Esophagus muscularis mucosa (tissue), 4 donors: ENCODE results near the gene TXNRD2. TPM values are rescaled to one million over a fixed set of nuclear protein-coding genes. Genes with fewer than 3 reads are reported as not detected.

Experiments
- DNase-seq: peaks from one replicate; pipeline ENCODE4 v3.0.0-alpha.2; 2017; ENCODE audit errors: extremely low spot score
- H3K27ac ChIP-seq, 4 donors: fragments of 200-600 bp; sonication (generic); replicated peaks in 1 of 4; 1 replicate in 3 of 4; 2 replicates in 1 of 4; pipeline ENCODE4 v1.5.1; 2016 to 2019; ENCODE audit warnings: mild to moderate bottlenecking in 1 of 4
- H3K27me3 ChIP-seq, 4 donors: fragments of 200-600 bp; sonication (generic); one replicate each; pipeline versions ENCODE4 v1.5.1 to v1.6.0; 2016 to 2019
- H3K36me3 ChIP-seq, 4 donors: fragments of 200-600 bp; sonication (generic); one replicate each; pipeline ENCODE4 v1.5.1; 2016 to 2019
- H3K4me1 ChIP-seq, 4 donors: fragments of 200-600 bp; sonication (generic); one replicate each; pipeline ENCODE4 v1.5.1; 2016 to 2019
- H3K4me3 ChIP-seq, 4 donors: fragments of 200-600 bp; sonication (generic); 1 replicate in 2 of 4; 2 replicates in 2 of 4; pipeline ENCODE4 v1.5.1; 2016 to 2019; ENCODE audit warnings: mild to moderate bottlenecking in 4 of 4, moderate library complexity in 1 of 4
- H3K9me3 ChIP-seq, 4 donors: fragments of 200-600 bp; sonication (generic); 1 replicate in 3 of 4; 2 replicates in 1 of 4; pipeline ENCODE4 v1.5.1; 2016 to 2019
- CTCF ChIP-seq, 3 experiments: fragments of 200-600 bp in 2 of 3; fragments of 450-650 bp in 1 of 3; sonication (generic) in 2 of 3; IDR thresholded peaks; one replicate each; pipeline ENCODE4 v1.5.1; 2017 to 2019; ENCODE audit warnings: antibody characterized with exemption in 3 of 3, mild to moderate bottlenecking in 2 of 3, moderate library complexity in 1 of 3
- EP300 ChIP-seq: sonication (generic); formaldehyde crosslinking; IDR thresholded peaks from one replicate; pipeline ENCODE4 v1.6.1; 2017; ENCODE audit warnings: antibody characterized with exemption
- POLR2A ChIP-seq: fragments of 450-650 bp; IDR thresholded peaks from one replicate; pipeline ENCODE4 v1.6.1; 2017; ENCODE audit warnings: antibody characterized with exemption, moderate library complexity, mild to moderate bottlenecking, low read depth
- POLR2AphosphoS5 ChIP-seq, 2 donors: sonication (generic); formaldehyde crosslinking; IDR thresholded peaks; one replicate each; pipeline ENCODE4 v1.6.1; 2017; ENCODE audit warnings: antibody characterized with exemption in 2 of 2
- WGBS: methylation state at CpG from one replicate; pipeline ENCODE4 v1.1.5; 2018; 5-methylcytosine and 5-hydroxymethylcytosine counted together
- intact Hi-C: fragments of 100-400 bp; cut with DNase I; formaldehyde crosslinking; loops from one replicate; pipeline ENCODE4 v1.15.1; 2023
- total RNA-seq, 4 donors: library from RNA; depleted of rRNA; stranded (reverse); fragments of >200 nt; gene quantifications; one replicate each; pipeline versions ENCODE4 v1.1.0 to v1.2.1, GENCODE V29; 2016

The TXNRD2 gene
- total RNA-seq, 4 donors from 2014 or later = 12.9 to 27.2 (median 23.9) TPM

GRCh38 chr22:19905347-19906276 lies 36.0 kb downstream of the TXNRD2 start:
- 93% methylated on average over 16 of the region's 22 CpGs for WGBS
- H3K9me3 ChIP-seq = no peaks in the 10 kb centered on the region
- H3K27me3 ChIP-seq = no peaks in the 10 kb centered on the region
- peaks cover 16 to 86% (median 40%) of the 10 kb centered on the region in 4 donors for H3K36me3 ChIP-seq
- no peak overlapping the region for H3K27ac ChIP-seq
- DNase-seq = no peak
- TF ChIP-seq POLR2AphosphoS5 (IDR thresholded peaks at IDR 0.05) (no peak), POLR2A (no peak), CTCF (IDR thresholded peaks at IDR 0.05) (no peak), EP300 (no peak)
- H3K4me1 ChIP-seq = peaks cover 0 to 5% (median 2%) of the 10 kb centered on the region in 4 donors
- intact Hi-C loops = no loop called here
- no peak overlapping the region for H3K4me3 ChIP-seq

- H3K9me3 ChIP-seq = no peaks in the 10 kb centered on the region
- 91% methylated on average over 7 of the region's 7 CpGs for WGBS
- no peaks in the 10 kb centered on the region for H3K27me3 ChIP-seq
- no peak for TF ChIP-seq POLR2AphosphoS5 (IDR thresholded peaks at IDR 0.05)
- TF ChIP-seq POLR2A = no peak
- no peak for TF ChIP-seq EP300
- no peak for TF ChIP-seq CTCF (IDR thresholded peaks at IDR 0.05)
- intact Hi-C loops = no loop called here
- H3K4me1 ChIP-seq = peaks cover 0 to 2% (median 1%) of the 10 kb centered on the region in 4 donors
- H3K27ac ChIP-seq = no peak overlapping the region
- peaks cover 16 to 83% (median 38%) of the 10 kb centered on the region in 4 donors for H3K36me3 ChIP-seq
- no peak for DNase-seq
- no peak overlapping the region for H3K4me3 ChIP-seq
Measured at GRCh38 chr22:19904935-19905334, 36.7 kb downstream of the TXNRD2 start.

GRCh38 chr22:19904174-19904856 lies 37.3 kb downstream of the TXNRD2 start:
- H3K27me3 ChIP-seq = no peaks in the 10 kb centered on the region
- H3K9me3 ChIP-seq = no peaks in the 10 kb centered on the region
- no peak overlapping the region for H3K27ac ChIP-seq
- no peaks in the 10 kb centered on the region for H3K4me1 ChIP-seq
- H3K36me3 ChIP-seq = peaks cover 16 to 87% (median 40%) of the 10 kb centered on the region in 4 donors
- 93% methylated on average over 4 of the region's 16 CpGs for WGBS
- no peak overlapping the region for H3K4me3 ChIP-seq
- DNase-seq = no peak
- intact Hi-C loops = no loop called here
- TF ChIP-seq EP300 (no peak), POLR2AphosphoS5 (IDR thresholded peaks at IDR 0.05) (no peak), POLR2A (no peak), CTCF (IDR thresholded peaks at IDR 0.05) (no peak)

- no peak overlapping the region for H3K4me3 ChIP-seq
- DNase-seq = no peak
- H3K36me3 ChIP-seq = peaks cover 15 to 92% (median 45%) of the 10 kb centered on the region in 4 donors
- TF ChIP-seq CTCF (IDR thresholded peaks at IDR 0.05) (no peak), EP300 (no peak), POLR2AphosphoS5 (IDR thresholded peaks at IDR 0.05) (no peak), POLR2A (no peak)
- H3K4me1 ChIP-seq = no peaks in the 10 kb centered on the region
- intact Hi-C loops = no loop called here
- no peaks in the 10 kb centered on the region for H3K9me3 ChIP-seq
- no peak overlapping the region for H3K27ac ChIP-seq
- WGBS = 81% methylated on average over 8 of the region's 12 CpGs
- no peaks in the 10 kb centered on the region for H3K27me3 ChIP-seq
Measured at GRCh38 chr22:19903513-19903912, 38.1 kb downstream of the TXNRD2 start.
